Activated CD8-positive, alpha-beta T cell treated with anti-CD3 and anti-CD28 coated beads for 36 hours (primary cell): ENCODE data around the gene PDF. TPM values are rescaled to one million over a fixed set of nuclear protein-coding genes. Genes with fewer than 3 reads are reported as not detected.

Experiments used
- ATAC-seq: fragments of 200-7000 bp; cut with Tn5 transposase; one replicate; pipeline ENCODE4 v1.10.0; 2021; ENCODE audit warnings: mild to moderate bottlenecking, moderate library complexity
- CTCF ChIA-PET: fragments of 350-600 bp; sonication (Branson Sonifier 250); formaldehyde crosslinking; loops from one replicate; lab custom pipeline; 2021; ENCODE audit warnings: antibody characterized with exemption; lab: Charles Lee
- POLR2A ChIA-PET: fragments of 350-600 bp; sonication (Branson Sonifier 250); formaldehyde crosslinking; loops from one replicate; lab custom pipeline; 2021; ENCODE audit warnings: antibody characterized with exemption; lab: Charles Lee
- DNase-seq: peaks from one replicate; pipeline ENCODE4 v3.0.0-alpha.2; 2020
- H3K27ac Mint-ChIP-seq: one replicate; pipeline ENCODE4 v1.8.0; 2021; ENCODE audit warnings: mild to moderate bottlenecking, mixed read lengths
- H3K27me3 Mint-ChIP-seq: one replicate; pipeline ENCODE4 v1.8.0; 2021; ENCODE audit warnings: mixed read lengths
- H3K36me3 Mint-ChIP-seq: one replicate; pipeline ENCODE4 v1.8.0; 2021; ENCODE audit warnings: low read depth, mixed read lengths
- H3K4me1 Mint-ChIP-seq: one replicate; pipeline ENCODE4 v1.8.0; 2021; ENCODE audit warnings: low read depth, mixed read lengths
- H3K4me3 Mint-ChIP-seq: one replicate; pipeline ENCODE4 v1.8.0; 2021; ENCODE audit warnings: mild to moderate bottlenecking, moderate library complexity, mixed read lengths
- H3K9me3 Mint-ChIP-seq: one replicate; pipeline ENCODE4 v1.8.0; 2021; ENCODE audit warnings: mixed read lengths
- CTCF ChIP-seq: fragments of 200-600 bp; IDR thresholded peaks from one replicate; pipeline ENCODE4 v1.8.0; 2022; ENCODE audit warnings: antibody characterized with exemption, mild to moderate bottlenecking
- intact Hi-C: fragments of 100-400 bp; cut with micrococcal nuclease; formaldehyde crosslinking; loops from one replicate; pipeline ENCODE4 v1.10.0; 2022
- total RNA-seq, 2 experiments: library from RNA; stranded (reverse); gene quantifications; one replicate each; pipeline ENCODE4 v1.2.3, GENCODE V29; 2021

The PDF gene
- total RNA-seq, 2 experiments from 2014 or later = 16.1 to 19.5 TPM

- Mint-ChIP-seq H3K4me3 (no peak overlapping the region), H3K9me3 (no peaks in the 10 kb centered on the region), H3K27me3 (no peaks in the 10 kb centered on the region), H3K4me1 (peaks cover 22% of the 10 kb centered on the region), H3K36me3 (peaks cover 26% of the 10 kb centered on the region), H3K27ac (no peak overlapping the region)
- ChIA-PET POLR2A (interaction anchor here (0.7 to 8.4 kb wide), 2 partner anchors 9 to 13 kb away, joined by 3 to 93 read pairs; partner anchors contain the start of gene PDF), CTCF (no interaction called here)
- intact Hi-C loops = no loop called here
- TF ChIP-seq CTCF = no peak
- no peak for DNase-seq
- no peak for ATAC-seq
Observed at GRCh38 chr16:69315486-69316311, 14.7 kb downstream of the PDF start.

DNA sequence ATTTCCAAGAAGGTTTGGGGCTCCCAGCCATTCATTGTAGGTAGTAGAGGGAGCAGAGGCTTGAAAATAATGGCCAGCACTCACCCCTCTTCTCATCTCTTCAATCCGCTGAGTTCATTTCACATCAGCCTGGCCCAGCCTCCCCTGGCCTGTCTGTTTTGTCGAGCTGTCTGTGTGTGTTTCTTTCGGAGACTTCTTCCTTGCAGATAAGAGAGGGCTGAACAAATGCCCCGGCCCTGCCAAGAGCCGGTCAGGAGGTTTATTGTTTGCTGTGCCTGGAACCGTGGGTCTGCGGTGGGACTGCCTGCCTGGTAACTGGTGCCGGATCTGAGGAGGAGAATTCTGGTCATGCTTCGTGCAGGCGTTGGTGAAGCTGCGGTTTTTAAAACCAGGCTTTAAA is 15.9 kb downstream of the PDF start:
- Mint-ChIP-seq H3K27me3 (no peaks in the 10 kb centered on the region), H3K4me1 (peaks cover 27% of the 10 kb centered on the region), H3K9me3 (no peaks in the 10 kb centered on the region), H3K4me3 (no peak overlapping the region), H3K27ac (no peak overlapping the region), H3K36me3 (peaks cover 24% of the 10 kb centered on the region)
- POLR2A ChIA-PET = interaction anchor here (8.4 kb wide), 1 partner anchor 14 kb away, joined by 93 read pairs; the partner anchor contains the start of gene PDF
- no peak for ATAC-seq
- intact Hi-C loops = no loop called here
- CTCF ChIA-PET = interaction anchor here (0.9 to 1.2 kb wide), 2 partner anchors 18 to 165 kb away, joined by 3 read pairs; no protein-coding TSS in a partner anchor
- no peak for TF ChIP-seq CTCF
- no peak for DNase-seq

GRCh38 chr16:69313469-69313868 is 16.9 kb downstream of the PDF start:
- CTCF ChIA-PET = no interaction called here
- intact Hi-C loops = no loop called here
- Mint-ChIP-seq H3K36me3 (peaks cover 22% of the 10 kb centered on the region), H3K27me3 (no peaks in the 10 kb centered on the region), H3K4me1 (peaks cover 27% of the 10 kb centered on the region), H3K9me3 (no peaks in the 10 kb centered on the region), H3K4me3 (peak overlapping the region; percentile 60), H3K27ac (peak overlapping the region; percentile 74)
- TF ChIP-seq CTCF = no peak
- ATAC-seq (no peak), DNase-seq (no peak)
- POLR2A ChIA-PET = interaction anchor here (3.2 to 8.4 kb wide), 2 partner anchors 10 to 15 kb away, joined by 15 to 93 read pairs; partner anchors contain the start of gene PDF

- Mint-ChIP-seq H3K4me3 (peak overlapping the region; percentile 89), H3K27ac (peak overlapping the region; percentile 94), H3K4me1 (peaks cover 27% of the 10 kb centered on the region), H3K27me3 (no peaks in the 10 kb centered on the region), H3K9me3 (no peaks in the 10 kb centered on the region), H3K36me3 (peaks cover 17% of the 10 kb centered on the region)
- ChIA-PET CTCF (interaction anchor here (0.6 to 1.1 kb wide), 6 partner anchors 12 to 465 kb away, joined by 3 to 4 read pairs (median 3); no protein-coding TSS in a partner anchor), POLR2A (interaction anchor here (1.2 to 8.4 kb wide), 3 partner anchors 12 to 253 kb away, joined by 4 to 93 read pairs (median 15); partner anchors contain the start of gene PDF)
- intact Hi-C loops = no loop called here
- DNase-seq = peak; percentile 54
- no peak for TF ChIP-seq CTCF
- peak; percentile 37 for ATAC-seq
Observed at GRCh38 chr16:69311533-69312387, 18.6 kb downstream of the PDF start.
